ENCODE data around the gene CAMK1D.

CAMK1D gene

GRCh38 chr10:12529976-12530375, 180.6 kb downstream of the CAMK1D start:
- Histone ChIP-seq H3K79me2 (ENCODE audit: control insufficient read depth, low read length) (peaks cover 84% of the 10 kb centered on the region), H4K20me1 (ENCODE audit: control insufficient read depth, insufficient read depth, low read depth, low read length) (0 out of 2 replicates have a peak, but pooled peaks cover 3% of the 10 kb centered on the region), H3K4me1 (ENCODE audit: control insufficient read depth, low read length) (no peaks in the 10 kb centered on the region), H3K9me3 (ENCODE audit: control insufficient read depth, insufficient read depth, low read length) (no peaks in the 10 kb centered on the region), H3K4me2 (ENCODE audit: low read length) (no peak overlapping the region), H3F3A (ENCODE audit: control insufficient read depth, insufficient read depth) (no peaks in the 10 kb centered on the region), H3K4me3 (ENCODE audit: low read length) (no peak overlapping the region), H3K9me2 (replicated peaks; ENCODE audit: control insufficient read depth, low read length) (no peaks in the 10 kb centered on the region), H3K36me3 (ENCODE audit: control insufficient read depth, low read length) (no peaks in the 10 kb centered on the region), H3K27me3 (ENCODE audit: control insufficient read depth, low read length) (no peaks in the 10 kb centered on the region), H3K27ac (ENCODE audit: low read depth, low read length) (no peak overlapping the region)
- TF ChIP-seq EZH2phosphoT487 (IDR thresholded peaks at IDR 0.05; ENCODE audit: borderline replicate concordance, low read length): no peak
- no peak for TF ChIP-seq CTCF (IDR thresholded peaks at IDR 0.05; ENCODE audit: low read depth, low read length, poor library complexity, severe bottlenecking)

GRCh38 chr10:12531305-12532220, 182.2 kb downstream of the CAMK1D start:
- H3K9me2 ChIP-seq (replicated peaks; ENCODE audit: control insufficient read depth, low read length): no peaks in the 10 kb centered on the region
- no peaks in the 10 kb centered on the region for H3K9me3 ChIP-seq (ENCODE audit: control insufficient read depth, insufficient read depth, low read length)
- peaks cover 2% of the 10 kb centered on the region; the same call in 1 of the 2 replicates for H4K20me1 ChIP-seq (ENCODE audit: control insufficient read depth, insufficient read depth, low read depth, low read length)
- no peak overlapping the region for H3K27ac ChIP-seq (ENCODE audit: low read depth, low read length)
- no peaks in the 10 kb centered on the region for H3K4me1 ChIP-seq (ENCODE audit: control insufficient read depth, low read length)
- no peaks in the 10 kb centered on the region for H3K27me3 ChIP-seq (ENCODE audit: control insufficient read depth, low read length)
- no peaks in the 10 kb centered on the region for H3K36me3 ChIP-seq (ENCODE audit: control insufficient read depth, low read length)
- TF ChIP-seq CTCF (IDR thresholded peaks at IDR 0.05; ENCODE audit: low read depth, low read length, poor library complexity, severe bottlenecking) (no peak), EZH2phosphoT487 (IDR thresholded peaks at IDR 0.05; ENCODE audit: borderline replicate concordance, low read length) (no peak)
- no peaks in the 10 kb centered on the region for H3F3A ChIP-seq (ENCODE audit: control insufficient read depth, insufficient read depth)
- H3K4me2 ChIP-seq (ENCODE audit: low read length): no peak overlapping the region
- H3K79me2 ChIP-seq (ENCODE audit: control insufficient read depth, low read length): peaks cover 81% of the 10 kb centered on the region
- H3K4me3 ChIP-seq (ENCODE audit: low read length): no peak overlapping the region

- Histone ChIP-seq H3K27me3 (ENCODE audit: control insufficient read depth, low read length) (no peaks in the 10 kb centered on the region), H3K27ac (ENCODE audit: low read depth, low read length) (no peak overlapping the region), H3F3A (ENCODE audit: control insufficient read depth, insufficient read depth) (no peaks in the 10 kb centered on the region), H3K4me2 (ENCODE audit: low read length) (no peak overlapping the region), H3K4me1 (ENCODE audit: control insufficient read depth, low read length) (no peaks in the 10 kb centered on the region), H3K9me2 (replicated peaks; ENCODE audit: control insufficient read depth, low read length) (no peaks in the 10 kb centered on the region), H3K79me2 (ENCODE audit: control insufficient read depth, low read length) (peaks cover 81% of the 10 kb centered on the region), H3K9me3 (ENCODE audit: control insufficient read depth, insufficient read depth, low read length) (no peaks in the 10 kb centered on the region), H3K4me3 (ENCODE audit: low read length) (no peak overlapping the region), H3K36me3 (ENCODE audit: control insufficient read depth, low read length) (no peaks in the 10 kb centered on the region), H4K20me1 (ENCODE audit: control insufficient read depth, insufficient read depth, low read depth, low read length) (peaks cover 4% of the 10 kb centered on the region; the same call in 1 of the 2 replicates)
- TF ChIP-seq EZH2phosphoT487 (IDR thresholded peaks at IDR 0.05; ENCODE audit: borderline replicate concordance, low read length): no peak
- TF ChIP-seq CTCF (IDR thresholded peaks at IDR 0.05; ENCODE audit: low read depth, low read length, poor library complexity, severe bottlenecking): no peak
Observed at GRCh38 chr10:12533151-12533550, 183.8 kb downstream of the CAMK1D start.

All from DOHH2 (cell line).